Neural cell (in vitro differentiated cells): ENCODE data around the gene TAOK3. TPM values are rescaled to one million over a fixed set of nuclear protein-coding genes. Genes with fewer than 3 reads are reported as not detected.

Source experiments
- H2AFZ ChIP-seq: fragments of 200-600, 300-800 bp; sonication (generic), shearing (Covaris generic); 2 replicates; pipeline ENCODE4 v1.6.0; 2014; ENCODE audit warnings: low read depth, mild to moderate bottlenecking, antibody characterized with exemption, low read length, moderate library complexity
- H3F3A ChIP-seq: fragments of 200-600 bp; shearing (Covaris generic); 2 replicates; pipeline ENCODE4 v1.6.1; 2016; ENCODE audit warnings: mild to moderate bottlenecking, moderate library complexity, mixed read lengths, antibody characterized with exemption, low read length; ENCODE audit not compliant: insufficient read depth, poor library complexity, severe bottlenecking
- H3K27ac ChIP-seq: fragments of 200-600, 300-800 bp; sonication (generic), shearing (Covaris generic); 2 replicates; pipeline ENCODE4 v1.5.1; 2014; ENCODE audit warnings: mild to moderate bottlenecking, low read length, moderate library complexity
- H3K27me3 ChIP-seq: fragments of 300-800, 200-600 bp; sonication (generic), shearing (Covaris generic); 2 replicates; pipeline ENCODE4 v1.6.0; 2014; ENCODE audit warnings: mild to moderate bottlenecking, low read depth, low read length, moderate library complexity; ENCODE audit not compliant: insufficient read depth
- H3K36me3 ChIP-seq: fragments of 300-800, 200-600 bp; sonication (generic), shearing (Covaris generic); 2 replicates; pipeline ENCODE4 v1.5.1; 2014; ENCODE audit warnings: mild to moderate bottlenecking, antibody characterized with exemption, low read length, moderate library complexity; ENCODE audit not compliant: insufficient read depth
- H3K4me2 ChIP-seq: fragments of 300-800, 200-600 bp; sonication (generic), shearing (Covaris generic); 2 replicates; pipeline ENCODE4 v1.6.0; 2014; ENCODE audit warnings: mild to moderate bottlenecking, low read length
- H3K4me3 ChIP-seq: fragments of 300-800, 200-600 bp; sonication (generic), shearing (Covaris generic); 2 replicates; pipeline ENCODE4 v1.5.1; 2014; ENCODE audit warnings: mild to moderate bottlenecking, low read length, moderate library complexity
- H3K79me2 ChIP-seq: fragments of 200-600 bp; shearing (Covaris generic); replicated peaks from 2 replicates; pipeline ENCODE4 v1.6.0; 2014; ENCODE audit warnings: mild to moderate bottlenecking, low read length, moderate library complexity; ENCODE audit not compliant: insufficient read depth
- H3K9ac ChIP-seq: fragments of 300-800, 200-600 bp; sonication (generic), shearing (Covaris generic); 2 replicates; pipeline ENCODE4 v1.6.1; 2016; ENCODE audit warnings: mild to moderate bottlenecking, low read length, mixed read lengths
- H3K9me2 ChIP-seq: fragments of 200-600 bp; shearing (Covaris generic); 2 replicates; pipeline ENCODE4 v1.6.1; 2016; ENCODE audit warnings: mild to moderate bottlenecking, low read length, mixed read lengths; ENCODE audit not compliant: insufficient read depth
- H3K9me3 ChIP-seq: fragments of 200-600, 300-800 bp; sonication (generic), shearing (Covaris generic); 2 replicates; pipeline ENCODE4 v1.6.1; 2016; ENCODE audit warnings: mild to moderate bottlenecking, mixed run types, low read length, moderate library complexity, mixed read lengths
- H4K20me1 ChIP-seq: fragments of 200-600 bp; shearing (Covaris generic); 2 replicates; pipeline ENCODE4 v1.6.1; 2016; ENCODE audit warnings: mild to moderate bottlenecking, mixed run types; ENCODE audit not compliant: insufficient read depth
- EP300 ChIP-seq: fragments of 450-650 bp; conservative IDR thresholded peaks from 2 replicates; pipeline ENCODE4 v1.6.1; 2014; ENCODE audit warnings: antibody characterized with exemption, mild to moderate bottlenecking, moderate library complexity; ENCODE audit not compliant: poor library complexity, severe bottlenecking
- EZH2 ChIP-seq: fragments of 200-600, 300-800 bp; shearing (Covaris generic), sonication (generic); IDR thresholded peaks from 2 replicates; pipeline ENCODE4 v1.6.1; 2014; ENCODE audit warnings: antibody characterized with exemption, low read length, borderline replicate concordance, mild to moderate bottlenecking; ENCODE audit not compliant: insufficient read depth, poor library complexity, severe bottlenecking
- MXI1 ChIP-seq: fragments of 450-650 bp; conservative IDR thresholded peaks from 2 replicates; pipeline ENCODE4 v1.6.1; 2014; ENCODE audit warnings: antibody characterized with exemption, mild to moderate bottlenecking; ENCODE audit not compliant: poor library complexity, severe bottlenecking
- POLR2AphosphoS5 ChIP-seq: IDR thresholded peaks from 2 replicates; pipeline ENCODE4 v1.6.1; 2012
- RAD21 ChIP-seq: fragments of 450-650 bp; conservative IDR thresholded peaks from 2 replicates; pipeline ENCODE4 v1.6.1; 2014; ENCODE audit warnings: antibody characterized with exemption, mild to moderate bottlenecking, moderate library complexity
- SMC3 ChIP-seq: fragments of 450-650 bp; conservative IDR thresholded peaks from 2 replicates; pipeline ENCODE4 v1.6.1; 2014; ENCODE audit warnings: antibody characterized with exemption, mild to moderate bottlenecking, moderate library complexity; ENCODE audit not compliant: poor library complexity
- TAF1 ChIP-seq: IDR thresholded peaks from 2 replicates; pipeline ENCODE4 v1.6.1; 2012; ENCODE audit warnings: low read depth
- polyA plus RNA-seq: library from polyadenylated mRNA; depleted of rRNA; stranded (reverse); fragments of >200 nt; gene quantifications from 2 replicates; pipeline ENCODE4 v1.2.3, GENCODE V29; 2014
- TF ChIP-seq, protein P1 (sequence below): IDR thresholded peaks from 2 replicates; pipeline ENCODE4 v1.6.1; 2012; ENCODE audit warnings: borderline replicate concordance
- TF ChIP-seq, protein P2 (sequence below): fragments of 450-650 bp; IDR thresholded peaks from 2 replicates; pipeline ENCODE4 v1.5.1; 2014; ENCODE audit warnings: antibody characterized with exemption, mild to moderate bottlenecking, moderate library complexity; ENCODE audit not compliant: poor library complexity, severe bottlenecking

The TAOK3 gene
- polyA plus RNA-seq, 1 donor from 2014 or later, result 148 TPM

DNA sequence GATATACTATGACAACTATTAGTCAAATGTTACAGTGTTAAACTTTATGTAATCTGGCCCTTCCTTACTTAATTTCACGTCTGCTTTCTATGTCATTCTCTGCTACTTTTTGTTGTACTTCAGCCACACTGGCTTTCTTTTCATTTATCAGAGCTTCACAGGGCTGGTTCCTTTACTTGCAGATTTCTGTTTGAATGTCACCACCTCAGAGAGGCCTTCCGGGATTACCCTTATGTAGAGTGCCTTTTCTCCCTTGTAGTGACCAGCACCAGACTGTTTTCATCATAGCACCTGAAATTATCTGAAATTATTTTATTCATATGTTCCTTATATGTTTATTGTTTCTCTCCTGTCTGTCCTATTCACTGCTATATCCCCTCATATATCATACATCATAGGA is 75.4 kb downstream of the TAOK3 start:
- Histone ChIP-seq H4K20me1 (no peaks in the 10 kb centered on the region), H3K79me2 (no peaks in the 10 kb centered on the region)

GRCh38 chr12:118292836-118293235 is 79.9 kb downstream of the TAOK3 start:
- TF ChIP-seq POLR2AphosphoS5 (no peak), MXI1 (no peak), EP300 (no peak), SMC3 (no peak), RAD21 (no peak), TAF1 (no peak), EZH2 (no peak)
- TF ChIP-seq, protein P1, sequence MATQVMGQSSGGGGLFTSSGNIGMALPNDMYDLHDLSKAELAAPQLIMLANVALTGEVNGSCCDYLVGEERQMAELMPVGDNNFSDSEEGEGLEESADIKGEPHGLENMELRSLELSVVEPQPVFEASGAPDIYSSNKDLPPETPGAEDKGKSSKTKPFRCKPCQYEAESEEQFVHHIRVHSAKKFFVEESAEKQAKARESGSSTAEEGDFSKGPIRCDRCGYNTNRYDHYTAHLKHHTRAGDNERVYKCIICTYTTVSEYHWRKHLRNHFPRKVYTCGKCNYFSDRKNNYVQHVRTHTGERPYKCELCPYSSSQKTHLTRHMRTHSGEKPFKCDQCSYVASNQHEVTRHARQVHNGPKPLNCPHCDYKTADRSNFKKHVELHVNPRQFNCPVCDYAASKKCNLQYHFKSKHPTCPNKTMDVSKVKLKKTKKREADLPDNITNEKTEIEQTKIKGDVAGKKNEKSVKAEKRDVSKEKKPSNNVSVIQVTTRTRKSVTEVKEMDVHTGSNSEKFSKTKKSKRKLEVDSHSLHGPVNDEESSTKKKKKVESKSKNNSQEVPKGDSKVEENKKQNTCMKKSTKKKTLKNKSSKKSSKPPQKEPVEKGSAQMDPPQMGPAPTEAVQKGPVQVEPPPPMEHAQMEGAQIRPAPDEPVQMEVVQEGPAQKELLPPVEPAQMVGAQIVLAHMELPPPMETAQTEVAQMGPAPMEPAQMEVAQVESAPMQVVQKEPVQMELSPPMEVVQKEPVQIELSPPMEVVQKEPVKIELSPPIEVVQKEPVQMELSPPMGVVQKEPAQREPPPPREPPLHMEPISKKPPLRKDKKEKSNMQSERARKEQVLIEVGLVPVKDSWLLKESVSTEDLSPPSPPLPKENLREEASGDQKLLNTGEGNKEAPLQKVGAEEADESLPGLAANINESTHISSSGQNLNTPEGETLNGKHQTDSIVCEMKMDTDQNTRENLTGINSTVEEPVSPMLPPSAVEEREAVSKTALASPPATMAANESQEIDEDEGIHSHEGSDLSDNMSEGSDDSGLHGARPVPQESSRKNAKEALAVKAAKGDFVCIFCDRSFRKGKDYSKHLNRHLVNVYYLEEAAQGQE, result no peak
- TF ChIP-seq, protein P2, sequence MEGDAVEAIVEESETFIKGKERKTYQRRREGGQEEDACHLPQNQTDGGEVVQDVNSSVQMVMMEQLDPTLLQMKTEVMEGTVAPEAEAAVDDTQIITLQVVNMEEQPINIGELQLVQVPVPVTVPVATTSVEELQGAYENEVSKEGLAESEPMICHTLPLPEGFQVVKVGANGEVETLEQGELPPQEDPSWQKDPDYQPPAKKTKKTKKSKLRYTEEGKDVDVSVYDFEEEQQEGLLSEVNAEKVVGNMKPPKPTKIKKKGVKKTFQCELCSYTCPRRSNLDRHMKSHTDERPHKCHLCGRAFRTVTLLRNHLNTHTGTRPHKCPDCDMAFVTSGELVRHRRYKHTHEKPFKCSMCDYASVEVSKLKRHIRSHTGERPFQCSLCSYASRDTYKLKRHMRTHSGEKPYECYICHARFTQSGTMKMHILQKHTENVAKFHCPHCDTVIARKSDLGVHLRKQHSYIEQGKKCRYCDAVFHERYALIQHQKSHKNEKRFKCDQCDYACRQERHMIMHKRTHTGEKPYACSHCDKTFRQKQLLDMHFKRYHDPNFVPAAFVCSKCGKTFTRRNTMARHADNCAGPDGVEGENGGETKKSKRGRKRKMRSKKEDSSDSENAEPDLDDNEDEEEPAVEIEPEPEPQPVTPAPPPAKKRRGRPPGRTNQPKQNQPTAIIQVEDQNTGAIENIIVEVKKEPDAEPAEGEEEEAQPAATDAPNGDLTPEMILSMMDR, result no peak
- Histone ChIP-seq H3K27me3 (no peaks in the 10 kb centered on the region), H3K9me2 (no peaks in the 10 kb centered on the region)

More for the DNA sequence above, 75.4 kb downstream of the TAOK3 start:
- Histone ChIP-seq H3F3A (no peaks in the 10 kb centered on the region), H3K4me2 (no peak overlapping the region), H3K36me3 (no peaks in the 10 kb centered on the region), H3K9me2 (no peaks in the 10 kb centered on the region), H2AFZ (no peak overlapping the region), H3K9ac (no peak overlapping the region), H3K9me3 (no peaks in the 10 kb centered on the region), H3K27me3 (no peaks in the 10 kb centered on the region), H3K4me3 (no peak overlapping the region), H3K27ac (no peak overlapping the region)
- no peak for TF ChIP-seq POLR2AphosphoS5
- no peak for TF ChIP-seq RAD21
- no peak for TF ChIP-seq EZH2
- TF ChIP-seq EP300, result no peak
- TF ChIP-seq MXI1, result no peak
- TF ChIP-seq, protein P2, result no peak
- TF ChIP-seq, protein P1, result no peak
- no peak for TF ChIP-seq SMC3
- TF ChIP-seq TAF1, result no peak

More at GRCh38 chr12:118292836-118293235, 79.9 kb downstream of the TAOK3 start:
- no peak overlapping the region for H3K4me3 ChIP-seq
- H3K4me2 ChIP-seq, result no peak overlapping the region
- H3K79me2 ChIP-seq, result no peaks in the 10 kb centered on the region
- no peak overlapping the region for H3K9ac ChIP-seq
- H3K36me3 ChIP-seq, result no peaks in the 10 kb centered on the region
- no peak overlapping the region for H3K27ac ChIP-seq
- H4K20me1 ChIP-seq, result no peaks in the 10 kb centered on the region
- no peaks in the 10 kb centered on the region for H3K9me3 ChIP-seq
- H3F3A ChIP-seq, result no peaks in the 10 kb centered on the region
- no peak overlapping the region for H2AFZ ChIP-seq
